ENCODE results near the gene DEPDC1.
"Not testable (repeated sequence)": the region's sequence is repeated elsewhere in the genome, so short reads cannot be mapped to it uniquely, and the experiment has no call there.

DEPDC1 gene, protein sequence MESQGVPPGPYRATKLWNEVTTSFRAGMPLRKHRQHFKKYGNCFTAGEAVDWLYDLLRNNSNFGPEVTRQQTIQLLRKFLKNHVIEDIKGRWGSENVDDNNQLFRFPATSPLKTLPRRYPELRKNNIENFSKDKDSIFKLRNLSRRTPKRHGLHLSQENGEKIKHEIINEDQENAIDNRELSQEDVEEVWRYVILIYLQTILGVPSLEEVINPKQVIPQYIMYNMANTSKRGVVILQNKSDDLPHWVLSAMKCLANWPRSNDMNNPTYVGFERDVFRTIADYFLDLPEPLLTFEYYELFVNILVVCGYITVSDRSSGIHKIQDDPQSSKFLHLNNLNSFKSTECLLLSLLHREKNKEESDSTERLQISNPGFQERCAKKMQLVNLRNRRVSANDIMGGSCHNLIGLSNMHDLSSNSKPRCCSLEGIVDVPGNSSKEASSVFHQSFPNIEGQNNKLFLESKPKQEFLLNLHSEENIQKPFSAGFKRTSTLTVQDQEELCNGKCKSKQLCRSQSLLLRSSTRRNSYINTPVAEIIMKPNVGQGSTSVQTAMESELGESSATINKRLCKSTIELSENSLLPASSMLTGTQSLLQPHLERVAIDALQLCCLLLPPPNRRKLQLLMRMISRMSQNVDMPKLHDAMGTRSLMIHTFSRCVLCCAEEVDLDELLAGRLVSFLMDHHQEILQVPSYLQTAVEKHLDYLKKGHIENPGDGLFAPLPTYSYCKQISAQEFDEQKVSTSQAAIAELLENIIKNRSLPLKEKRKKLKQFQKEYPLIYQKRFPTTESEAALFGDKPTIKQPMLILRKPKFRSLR

DNA sequence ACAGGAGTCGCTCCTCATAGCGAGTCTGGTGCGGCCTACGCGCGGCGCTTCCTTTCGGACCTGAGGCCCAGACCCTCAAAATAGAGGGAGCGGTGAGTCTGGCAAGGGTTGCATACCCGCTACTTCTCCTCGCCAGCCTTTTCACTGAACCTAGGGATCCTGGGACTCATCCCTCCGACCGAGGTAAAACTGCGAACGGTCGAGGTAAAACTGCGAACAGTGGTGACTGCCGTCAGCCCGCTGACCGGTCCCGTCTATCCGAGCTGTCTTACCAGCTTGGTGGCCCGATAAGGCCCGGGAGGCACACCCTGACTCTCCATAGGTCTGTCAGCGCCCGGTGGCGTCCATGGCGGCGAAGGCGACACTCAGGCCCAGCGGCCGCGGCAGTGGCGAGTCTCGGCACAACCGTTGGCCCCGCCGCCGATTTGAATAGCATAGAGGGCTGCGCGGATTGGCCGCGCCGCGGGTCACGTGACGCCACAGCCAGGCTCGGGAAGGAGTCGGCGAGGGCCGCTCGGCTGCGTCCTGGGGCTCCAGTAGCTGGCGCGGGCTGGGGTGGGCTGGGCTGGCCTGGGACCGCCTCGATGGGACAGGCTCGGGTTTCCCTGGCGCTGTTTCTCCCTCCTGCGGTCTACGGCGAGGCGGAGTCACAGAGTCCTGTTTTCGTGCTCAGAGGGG lies at the start of gene DEPDC1:
Gene DEPDC1 (minus strand): TSS at position 403 of the 678 bp plus-strand sequence. CDS start 83 bp downstream, at position 320.
- peak; percentile 87 to 92 for DNase-seq

DNA sequence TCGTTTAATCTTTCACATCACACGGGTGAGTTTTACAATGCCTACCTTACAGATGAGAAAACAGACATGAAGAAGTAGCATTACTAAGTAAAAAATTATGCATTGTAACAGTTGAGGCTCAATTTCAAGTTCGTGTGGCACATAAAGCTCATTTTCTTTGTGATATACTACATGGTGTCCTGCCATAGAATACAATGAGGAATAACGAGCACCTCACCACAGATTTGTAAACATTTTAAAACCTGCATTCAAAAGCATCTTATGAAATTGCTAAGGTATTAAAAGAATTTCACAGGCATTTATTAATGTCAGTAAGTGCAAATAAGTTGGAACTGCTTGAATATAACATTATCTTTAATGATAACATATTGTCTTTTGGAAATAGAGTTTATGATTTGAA lies 47.8 kb upstream of the DEPDC1 start:
- DNase-seq = no peak

DNA sequence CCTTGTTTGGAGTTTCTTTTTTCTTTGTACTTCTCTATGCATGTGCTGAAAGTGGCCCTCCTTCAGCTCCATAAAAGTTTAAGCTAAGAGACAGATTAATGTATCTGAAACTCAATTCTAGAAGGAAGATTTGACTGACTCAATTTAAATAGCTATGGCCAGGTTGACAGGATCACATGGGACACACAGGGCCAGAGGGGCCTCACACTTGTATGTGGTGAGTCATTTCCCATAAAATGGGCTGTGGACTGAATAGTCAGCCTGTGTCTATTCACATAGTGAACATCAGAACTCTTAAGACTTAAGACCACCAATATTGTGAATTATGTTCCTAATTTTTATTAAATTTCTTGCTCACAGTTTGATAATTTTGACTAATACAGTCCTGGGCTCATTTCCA lies 45.7 kb upstream of the DEPDC1 start:
- no peak for DNase-seq

DNA sequence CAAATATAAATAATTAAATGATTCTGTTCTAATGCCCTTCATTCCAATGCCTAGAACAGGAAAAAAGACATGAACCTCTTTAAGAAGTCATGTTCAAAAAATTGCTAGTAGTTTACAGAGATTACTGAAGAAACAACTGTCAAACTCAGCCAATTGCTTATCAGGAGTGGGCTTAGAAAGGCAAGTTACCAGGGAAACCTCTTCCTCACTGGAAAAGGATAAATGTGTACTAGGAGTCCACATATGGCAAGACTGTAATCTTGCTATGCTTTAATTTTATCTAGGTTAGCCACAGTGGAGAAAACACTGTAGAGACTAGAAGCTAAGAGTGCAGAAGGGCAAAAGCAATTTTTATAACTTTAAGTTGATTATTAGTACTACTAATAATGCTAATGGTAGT lies 42.1 kb upstream of the DEPDC1 start:
- no peak for DNase-seq

DNA sequence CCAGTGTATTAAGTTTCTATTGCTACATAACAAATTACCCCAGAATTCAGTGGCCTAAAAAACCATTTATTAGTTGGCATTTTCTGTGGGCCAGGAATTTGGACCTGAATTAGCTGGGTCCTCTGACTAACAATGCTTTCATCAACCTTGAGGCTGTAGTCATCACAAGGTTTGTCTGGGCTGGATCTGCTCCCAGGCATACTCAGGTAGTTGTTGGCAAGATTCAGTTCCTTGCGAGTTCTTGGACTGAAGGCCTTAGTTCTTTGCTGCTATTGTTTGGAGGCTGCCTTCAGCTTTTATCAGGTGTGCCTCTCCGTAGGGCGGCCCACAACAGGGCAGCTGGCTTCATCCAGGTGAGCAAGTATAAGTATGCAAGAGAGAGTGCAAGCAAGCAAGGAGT lies 31.4 kb upstream of the DEPDC1 start:
- no peak for DNase-seq

DNA sequence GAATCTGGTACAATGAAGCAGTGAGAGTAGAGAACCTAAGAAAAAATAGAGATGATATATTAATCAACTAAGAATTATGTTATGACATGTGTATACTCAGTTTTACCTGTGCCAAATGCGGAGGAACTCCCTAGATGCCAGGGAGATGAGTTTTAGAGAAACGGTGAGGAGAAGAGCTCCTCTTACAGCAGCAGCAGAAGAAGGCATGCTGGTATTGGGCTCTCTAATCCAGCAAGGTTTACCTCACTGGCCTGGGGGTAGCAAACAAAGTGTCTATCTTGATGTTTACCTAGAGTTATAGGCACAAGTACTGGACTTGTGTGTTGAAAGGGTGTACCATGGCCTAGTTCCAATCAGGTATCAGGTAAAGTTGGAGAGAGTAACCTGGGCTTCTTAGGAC lies 28.9 kb upstream of the DEPDC1 start:
- no peak for DNase-seq

DNA sequence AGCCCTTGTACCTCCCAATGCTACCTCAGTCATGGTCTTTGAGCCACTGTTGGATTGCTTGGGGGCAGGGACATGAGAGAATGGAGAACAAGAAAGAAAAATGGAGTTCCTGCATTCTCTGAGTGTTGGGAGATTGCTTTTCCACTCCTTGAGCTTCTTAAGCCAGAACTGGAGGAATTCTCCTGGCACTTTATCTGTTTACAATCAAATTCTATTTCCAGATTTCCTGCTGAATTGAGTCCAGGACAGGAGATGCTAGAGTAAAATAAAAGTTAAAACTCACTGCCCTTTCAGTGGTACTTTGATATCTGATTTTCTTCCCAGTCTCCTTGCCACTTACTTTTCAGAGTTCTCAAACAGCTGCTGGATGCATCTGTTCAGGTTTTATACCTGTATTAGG lies 24.4 kb upstream of the DEPDC1 start:
- DNase-seq = no peak

DNA sequence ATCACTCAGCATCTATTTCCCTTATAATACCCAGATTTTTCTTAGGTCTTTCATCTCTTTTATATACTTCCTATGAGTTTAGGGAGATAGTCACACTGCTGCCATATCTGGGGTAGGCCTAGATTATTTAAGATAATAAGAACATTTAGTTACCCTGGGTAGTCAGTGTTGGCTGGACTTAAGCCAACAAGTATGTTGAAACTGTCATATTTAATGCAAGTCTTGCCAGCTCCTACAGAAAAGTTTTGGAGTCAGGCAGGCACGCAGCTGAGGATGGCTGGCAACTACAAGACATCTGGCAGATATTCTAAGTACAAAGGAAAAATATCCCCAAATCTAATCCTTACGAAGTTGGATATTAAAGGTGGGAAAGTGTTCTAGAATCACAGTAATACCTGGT lies 19.2 kb upstream of the DEPDC1 start:
- no peak for DNase-seq

DNA sequence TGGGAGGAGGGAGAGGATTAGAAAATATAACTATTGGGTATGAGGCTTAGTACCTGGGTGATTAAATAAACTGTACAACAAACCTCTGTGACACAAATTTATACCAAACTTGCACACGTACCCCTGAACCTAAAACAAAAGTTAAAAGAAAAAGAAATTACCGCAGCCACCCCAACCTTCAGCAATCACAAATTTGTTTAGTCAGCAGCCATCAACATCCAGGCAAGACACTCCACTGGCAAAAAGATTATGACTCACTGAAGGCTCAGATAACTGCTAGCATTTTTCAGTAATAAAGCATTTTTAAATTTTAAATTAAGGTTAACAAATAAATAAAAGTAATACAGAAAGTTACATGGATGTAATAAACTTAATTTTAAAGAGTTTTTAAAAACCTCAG lies 14.4 kb upstream of the DEPDC1 start:
- DNase-seq = no peak

DNA sequence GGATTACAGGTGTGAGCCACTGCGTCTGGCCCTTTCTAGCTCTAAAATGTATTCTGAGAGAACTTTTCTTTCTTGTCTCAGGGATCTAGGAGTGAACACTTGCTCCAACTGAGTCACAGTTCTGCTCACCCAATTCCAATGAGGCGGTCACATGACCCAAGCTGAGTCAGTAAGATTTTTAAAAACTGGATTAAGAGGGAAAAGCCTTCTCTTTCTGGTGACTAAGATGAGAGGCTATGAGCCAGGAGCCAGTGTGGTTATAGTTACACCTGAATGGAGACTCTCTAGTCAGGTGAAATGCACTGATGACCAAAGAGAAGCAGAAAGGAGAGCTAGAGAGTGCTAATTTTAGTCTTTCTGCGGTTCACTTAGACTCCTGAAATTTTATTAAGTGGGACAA lies 9.5 kb upstream of the DEPDC1 start:
- no peak for DNase-seq

DNA sequence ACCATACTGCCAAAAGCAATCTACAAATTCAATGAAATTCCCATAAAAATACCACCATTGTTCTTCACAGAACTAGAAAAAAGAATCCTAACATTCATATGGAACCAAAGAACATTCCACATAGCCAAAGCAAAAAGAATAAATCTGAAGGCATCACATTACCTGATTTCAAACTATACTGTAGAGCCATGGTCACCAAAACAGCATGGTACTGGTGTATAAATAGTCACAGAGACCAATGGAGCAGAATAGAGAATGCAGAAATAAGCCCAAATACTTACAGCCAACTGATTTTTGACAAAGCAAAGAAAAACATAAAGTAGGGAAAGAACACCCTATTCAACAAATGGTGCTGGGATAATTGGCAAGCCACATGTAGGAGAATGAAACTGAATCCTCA lies 6.2 kb upstream of the DEPDC1 start:
- no peak for DNase-seq

DNA sequence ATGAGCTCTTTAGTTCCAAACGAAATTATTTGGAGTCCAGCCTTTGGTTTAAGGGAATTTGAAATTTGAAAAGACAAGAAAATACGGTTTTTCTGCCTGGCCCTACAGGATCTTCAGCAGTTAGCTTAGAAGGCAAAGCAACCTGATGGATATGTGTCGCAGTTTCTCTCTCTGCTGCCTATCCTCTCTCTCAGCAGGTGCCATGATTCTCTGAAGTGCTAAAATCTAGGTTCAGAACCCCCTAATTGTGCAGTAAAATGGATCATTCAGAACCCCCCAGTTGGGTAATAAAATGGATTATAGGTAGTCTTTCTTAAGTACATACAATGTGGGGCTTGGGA lies 446 bp upstream of the DEPDC1 start:
- no peak for DNase-seq

DNA sequence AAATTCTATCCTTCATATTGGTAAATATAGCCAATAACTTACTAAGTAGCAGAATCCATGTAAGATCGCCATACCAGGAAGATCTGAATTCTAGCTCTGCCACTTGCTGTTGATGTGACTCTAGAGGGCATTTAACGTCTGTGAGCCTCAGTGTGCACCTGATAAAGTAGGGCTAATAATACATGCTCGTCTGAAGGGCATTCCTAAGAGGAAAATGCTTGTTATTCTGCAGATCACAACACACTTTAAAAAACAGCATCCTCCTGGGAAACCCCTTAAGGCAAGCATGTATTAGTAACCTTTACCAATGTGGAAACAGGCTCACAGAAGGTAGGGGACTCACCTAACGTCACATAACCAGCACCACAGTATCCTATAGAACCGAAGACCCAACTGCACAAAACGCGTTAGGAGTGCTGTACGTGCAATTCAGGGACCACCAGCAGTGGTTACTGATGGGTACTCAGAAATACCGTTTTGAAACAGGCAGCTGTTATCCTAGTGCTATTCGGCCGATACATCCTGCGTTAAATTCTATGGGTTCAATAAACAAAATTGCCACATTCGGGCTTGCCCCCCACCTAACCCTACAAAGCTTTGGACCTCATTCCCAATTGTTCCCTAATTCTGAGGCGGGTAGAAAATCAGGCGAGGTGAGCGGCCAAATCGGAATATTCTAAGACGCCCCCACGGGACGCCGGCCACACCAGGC lies 758 bp downstream of the DEPDC1 start:
- no peak for DNase-seq

DNA sequence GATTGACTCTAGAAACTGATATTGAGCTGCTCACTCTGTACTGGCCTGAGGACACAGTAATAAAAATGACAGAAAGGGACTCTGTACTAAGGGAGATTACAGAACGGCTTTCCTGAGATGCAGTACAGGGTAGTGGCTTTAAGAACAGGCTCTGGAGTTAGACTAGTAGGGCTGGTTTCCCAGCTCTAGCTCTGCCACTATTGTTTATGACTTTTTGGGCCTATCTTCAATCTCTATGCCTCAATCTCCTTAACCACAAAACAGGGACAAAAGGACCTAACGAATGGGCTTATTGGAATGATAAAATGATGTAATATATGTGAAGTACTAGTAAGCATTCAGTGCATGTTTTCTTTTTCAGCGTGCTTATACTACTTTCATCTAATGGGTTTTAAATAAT lies 1.4 kb downstream of the DEPDC1 start:
- DNase-seq = no peak

DNA sequence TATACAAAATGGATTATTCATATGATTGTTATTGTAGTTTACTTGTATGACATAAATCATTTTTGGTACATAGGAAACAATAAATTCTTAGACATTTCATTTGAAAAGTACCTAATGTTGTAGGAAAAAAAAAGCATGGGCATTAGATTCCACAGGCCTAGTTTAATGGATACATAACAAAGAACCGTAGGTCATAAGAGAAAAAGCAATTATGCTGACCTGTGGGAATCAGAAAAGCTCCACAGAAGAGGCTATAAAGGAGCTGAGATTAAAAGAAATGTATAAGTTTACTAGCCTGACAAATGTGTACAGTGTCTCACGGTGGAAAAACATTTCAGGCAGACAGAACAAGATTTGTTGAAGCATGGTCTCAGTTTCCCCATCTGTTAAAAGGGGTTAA lies 3.7 kb downstream of the DEPDC1 start:
- DNase-seq = no peak

DNA sequence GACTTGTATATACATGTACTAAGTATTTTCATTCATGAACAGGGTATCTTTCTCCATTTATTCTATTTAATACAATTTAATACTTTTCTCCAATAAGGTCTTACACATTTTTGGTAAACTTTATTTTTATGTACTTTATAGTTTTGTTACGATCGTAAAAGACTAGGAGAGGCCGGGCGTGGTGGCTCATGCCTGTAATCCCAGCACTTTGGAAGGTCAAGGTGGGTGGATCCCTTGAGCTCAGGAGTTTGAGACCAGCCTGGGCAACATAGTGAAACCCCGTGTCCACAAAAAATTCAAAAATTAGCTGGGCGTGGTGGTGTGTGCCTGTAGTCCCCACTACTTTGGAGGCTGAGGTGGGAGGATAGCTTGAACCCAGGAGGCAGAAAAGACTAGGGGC lies 4.6 kb downstream of the DEPDC1 start:
- DNase-seq = not testable (repeated sequence)

DNA sequence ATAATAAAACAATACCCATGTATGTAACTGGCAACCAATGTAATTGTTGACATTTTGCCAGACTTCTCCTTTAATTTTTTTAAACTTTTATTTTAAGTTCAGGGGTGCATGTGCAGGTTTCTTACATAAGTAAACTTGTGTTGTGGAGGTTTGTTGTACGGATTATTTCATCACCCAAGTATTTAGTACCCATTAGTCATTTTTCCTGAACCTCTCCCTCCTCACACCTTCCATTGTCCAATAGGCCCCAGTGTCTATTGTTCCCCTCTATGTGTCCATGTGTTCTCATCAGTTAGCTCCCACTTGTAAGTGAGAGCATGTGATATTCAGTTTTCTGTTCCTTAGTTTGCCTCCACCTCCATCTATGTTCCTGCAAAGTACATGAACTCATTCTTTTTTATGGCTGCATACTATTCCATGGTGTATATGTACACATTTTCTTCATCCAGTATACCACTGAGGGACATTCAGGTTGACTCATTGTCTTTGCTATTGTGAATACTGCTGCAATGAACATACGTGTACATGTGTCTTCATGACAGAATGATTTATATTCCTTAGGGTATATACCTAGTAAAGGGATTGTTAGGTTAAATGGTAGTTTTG lies 6.7 kb downstream of the DEPDC1 start:
- DNase-seq = no peak

DNA sequence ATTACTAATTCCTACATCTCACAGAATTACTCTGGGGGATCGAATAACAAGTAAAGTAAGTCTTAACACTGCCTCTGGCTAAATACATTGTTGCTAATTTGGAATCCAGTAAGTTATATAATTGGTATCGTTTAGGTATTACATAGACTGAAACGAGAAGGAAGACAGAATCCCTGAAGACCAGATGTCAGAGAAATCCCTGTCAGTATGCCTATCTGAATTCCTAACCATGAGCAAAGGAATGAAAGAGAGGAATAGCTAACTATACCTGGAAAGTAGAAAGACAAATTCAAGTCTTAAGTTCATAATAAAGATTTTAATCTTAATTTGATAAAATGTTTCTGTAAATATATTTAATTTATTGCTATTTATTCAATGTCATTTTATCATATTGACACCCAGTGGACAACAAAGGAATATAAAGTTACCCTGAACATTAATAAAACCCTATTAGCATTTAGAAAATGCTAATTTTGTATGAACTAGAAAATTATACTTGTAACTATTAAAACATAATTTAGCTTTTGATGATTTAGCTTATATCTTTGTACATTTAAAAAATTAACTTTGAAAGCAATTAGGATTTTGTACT lies 11.4 kb downstream of the DEPDC1 start:
- no peak for DNase-seq

DNA sequence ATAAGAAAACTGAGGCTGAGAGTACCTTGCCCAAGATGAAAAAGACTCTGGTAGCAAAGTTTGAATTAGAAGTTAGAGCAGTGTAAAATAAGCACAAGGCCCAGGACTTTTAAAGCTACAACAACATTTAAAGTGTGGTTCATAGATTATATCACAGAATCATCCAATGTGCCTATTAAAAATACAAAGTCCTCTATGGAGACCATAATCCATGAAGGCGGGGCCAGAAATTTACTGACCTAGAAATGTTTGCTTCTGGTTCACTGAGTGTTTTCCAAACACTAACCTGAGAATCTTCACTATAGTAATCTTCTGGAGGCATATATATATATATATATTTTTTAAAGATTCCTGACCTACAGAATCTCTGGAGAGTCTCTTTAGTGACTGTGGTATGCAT lies 12.3 kb downstream of the DEPDC1 start:
- DNase-seq = no peak

DNA sequence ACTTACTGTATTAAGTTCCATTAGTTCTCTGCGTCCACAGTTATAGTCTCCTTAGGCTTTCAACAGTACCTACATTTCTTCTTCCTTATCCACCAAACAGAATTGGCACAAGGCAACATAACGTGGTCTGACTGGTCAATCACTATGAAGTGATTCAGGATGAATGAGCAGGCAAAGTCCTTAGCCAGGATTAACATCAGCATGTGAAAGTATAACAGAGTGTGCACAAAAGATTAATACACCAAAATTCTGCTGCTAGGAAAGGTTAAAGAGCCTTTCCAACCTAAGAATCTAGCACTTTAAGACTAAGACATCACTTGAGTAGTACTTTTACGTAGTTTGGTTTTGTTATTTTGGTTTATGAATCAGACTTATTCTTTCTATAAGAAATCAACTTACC lies 15.8 kb downstream of the DEPDC1 start:
- no peak for DNase-seq

DNA sequence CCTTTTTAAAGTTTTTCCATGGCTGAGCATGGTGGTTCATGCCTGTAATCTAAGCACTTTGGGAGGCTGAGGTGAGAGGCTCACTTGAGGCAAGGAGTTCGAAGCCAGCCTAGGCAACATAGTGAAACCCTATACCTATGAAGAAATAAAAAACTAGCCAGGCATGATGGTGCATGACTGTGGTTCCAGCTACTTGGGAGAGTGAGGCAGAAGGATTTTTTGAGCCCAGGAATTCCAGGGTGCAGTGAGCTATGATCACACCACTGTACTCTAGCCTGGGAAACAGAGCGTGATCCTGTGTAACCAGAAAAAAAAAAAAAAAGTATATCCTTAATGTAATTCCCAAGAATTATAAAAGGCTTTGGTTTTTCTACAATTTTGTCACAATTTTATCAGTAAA lies 17.4 kb downstream of the DEPDC1 start:
- DNase-seq = no peak

DNA sequence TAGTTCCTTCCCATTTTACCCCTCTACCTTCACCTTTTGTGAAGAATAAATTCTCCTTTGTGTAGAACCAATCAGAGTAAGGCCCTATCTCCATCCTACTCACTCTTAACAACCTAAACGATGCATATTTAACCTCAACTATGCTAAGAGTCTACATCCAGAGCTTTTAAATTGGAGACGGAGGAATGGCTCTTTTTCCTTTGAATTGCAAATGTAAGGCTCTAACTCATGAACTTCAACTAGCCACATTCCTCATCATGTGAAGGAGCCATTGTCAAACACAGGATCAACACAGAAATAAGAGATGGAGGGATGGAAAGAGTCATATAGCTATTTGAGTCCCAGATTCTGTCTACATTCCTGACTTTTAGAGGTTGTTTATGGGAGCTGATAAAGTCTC lies 18.2 kb downstream of the DEPDC1 start:
- DNase-seq = no peak

Data from NCI-H1930 (cell line).